Measurements from ENCODE around the gene GNAO1.

GNAO1 gene

GRCh38 chr16:56198006-56198754, 6.9 kb downstream of the GNAO1 start:
- DNase-seq (ENCODE audit: low read depth in 2 of 2) = no peak

GRCh38 chr16:56198755-56199114, 7.4 kb downstream of the GNAO1 start:
- DNase-seq (ENCODE audit: low read depth in 2 of 2) = no peak

- DNase-seq (ENCODE audit: low read depth in 2 of 2) = no peak
Observed at GRCh38 chr16:56199164-56199563, 7.9 kb downstream of the GNAO1 start.

GRCh38 chr16:56201030-56201429, 9.7 kb downstream of the GNAO1 start:
- DNase-seq (ENCODE audit: low read depth in 2 of 2) = no peak

- no peak for DNase-seq (ENCODE audit: low read depth in 2 of 2)
Observed at GRCh38 chr16:56202036-56202435, 10.7 kb downstream of the GNAO1 start.

- DNase-seq (ENCODE audit: low read depth in 2 of 2) = no peak
Observed at GRCh38 chr16:56203052-56203451, 11.8 kb downstream of the GNAO1 start.

GRCh38 chr16:56204816-56205215, 13.5 kb downstream of the GNAO1 start:
- no peak for DNase-seq (ENCODE audit: low read depth in 2 of 2)

GRCh38 chr16:56206951-56207350, 15.7 kb downstream of the GNAO1 start:
- DNase-seq (ENCODE audit: low read depth in 2 of 2) = no peak

- no peak for DNase-seq (ENCODE audit: low read depth in 2 of 2)
Observed at GRCh38 chr16:56207421-56207820, 16.1 kb downstream of the GNAO1 start.

GRCh38 chr16:56211435-56211981, 20.2 kb downstream of the GNAO1 start:
- DNase-seq (ENCODE audit: low read depth in 2 of 2) = no peak

GRCh38 chr16:56212144-56212543, 20.9 kb downstream of the GNAO1 start:
- no peak for DNase-seq (ENCODE audit: low read depth in 2 of 2)

- no peak for DNase-seq (ENCODE audit: low read depth in 2 of 2)
Observed at GRCh38 chr16:56221995-56222394, 30.7 kb downstream of the GNAO1 start.

GRCh38 chr16:56222474-56222997, 31.2 kb downstream of the GNAO1 start:
- DNase-seq (ENCODE audit: low read depth in 2 of 2) = no peak

GRCh38 chr16:56225017-56225742, 33.9 kb downstream of the GNAO1 start:
- DNase-seq (ENCODE audit: low read depth in 2 of 2) = no peak

- DNase-seq (ENCODE audit: low read depth in 2 of 2) = no peak
Observed at GRCh38 chr16:56226187-56226586, 34.9 kb downstream of the GNAO1 start.

GRCh38 chr16:56226845-56227525, 35.7 kb downstream of the GNAO1 start:
- no peak for DNase-seq (ENCODE audit: low read depth in 2 of 2)

- no peak for DNase-seq (ENCODE audit: low read depth in 2 of 2)
Observed at GRCh38 chr16:56227936-56228335, 36.6 kb downstream of the GNAO1 start.

- no peak for DNase-seq (ENCODE audit: low read depth in 2 of 2)
Observed at GRCh38 chr16:56228476-56228875, 37.2 kb downstream of the GNAO1 start.

GRCh38 chr16:56233795-56234566, 42.7 kb downstream of the GNAO1 start:
- DNase-seq (ENCODE audit: low read depth in 2 of 2) = no peak

GRCh38 chr16:56234737-56235136, 43.4 kb downstream of the GNAO1 start:
- no peak for DNase-seq (ENCODE audit: low read depth in 2 of 2)

- DNase-seq (ENCODE audit: low read depth in 2 of 2) = no peak
Observed at GRCh38 chr16:56237451-56237930, 46.2 kb downstream of the GNAO1 start.
